Muscle layer of duodenum (tissue), 2 donors: ENCODE measurements around the gene TMEM60.

Experiments used
- H3K27ac ChIP-seq: one replicate; pipeline ENCODE4 v1.7.0; 2013; ENCODE audit warnings: mild to moderate bottlenecking, low read length
- H3K27me3 ChIP-seq: one replicate; pipeline ENCODE4 v1.7.0; 2013; ENCODE audit warnings: low read depth, mild to moderate bottlenecking, control low read depth, low read length
- H3K36me3 ChIP-seq, 2 donors: one replicate each; pipeline ENCODE4 v1.7.0; 2013; ENCODE audit warnings: low read length in 2 of 2, control low read depth in 1 of 2, mild to moderate bottlenecking in 1 of 2; ENCODE audit not compliant: insufficient read depth in 2 of 2, control insufficient read depth in 1 of 2
- H3K4me1 ChIP-seq, 2 donors: one replicate each; pipeline ENCODE4 v1.7.0; 2013; ENCODE audit warnings: low read length in 2 of 2, mild to moderate bottlenecking in 2 of 2, control low read depth in 1 of 2, moderate library complexity in 1 of 2; ENCODE audit not compliant: insufficient read depth in 2 of 2, control insufficient read depth in 1 of 2
- H3K4me3 ChIP-seq, 2 donors: one replicate each; pipeline ENCODE4 v1.7.0; 2013; ENCODE audit warnings: low read length in 2 of 2, low read depth in 1 of 2, mild to moderate bottlenecking in 1 of 2
- H3K9me3 ChIP-seq, 2 donors: one replicate each; pipeline ENCODE4 v1.7.0; 2013; ENCODE audit warnings: low read length in 2 of 2, control low read depth in 1 of 2, mild to moderate bottlenecking in 1 of 2; ENCODE audit not compliant: control insufficient read depth in 1 of 2
- donor health status: healthy.

TMEM60 gene

DNA sequence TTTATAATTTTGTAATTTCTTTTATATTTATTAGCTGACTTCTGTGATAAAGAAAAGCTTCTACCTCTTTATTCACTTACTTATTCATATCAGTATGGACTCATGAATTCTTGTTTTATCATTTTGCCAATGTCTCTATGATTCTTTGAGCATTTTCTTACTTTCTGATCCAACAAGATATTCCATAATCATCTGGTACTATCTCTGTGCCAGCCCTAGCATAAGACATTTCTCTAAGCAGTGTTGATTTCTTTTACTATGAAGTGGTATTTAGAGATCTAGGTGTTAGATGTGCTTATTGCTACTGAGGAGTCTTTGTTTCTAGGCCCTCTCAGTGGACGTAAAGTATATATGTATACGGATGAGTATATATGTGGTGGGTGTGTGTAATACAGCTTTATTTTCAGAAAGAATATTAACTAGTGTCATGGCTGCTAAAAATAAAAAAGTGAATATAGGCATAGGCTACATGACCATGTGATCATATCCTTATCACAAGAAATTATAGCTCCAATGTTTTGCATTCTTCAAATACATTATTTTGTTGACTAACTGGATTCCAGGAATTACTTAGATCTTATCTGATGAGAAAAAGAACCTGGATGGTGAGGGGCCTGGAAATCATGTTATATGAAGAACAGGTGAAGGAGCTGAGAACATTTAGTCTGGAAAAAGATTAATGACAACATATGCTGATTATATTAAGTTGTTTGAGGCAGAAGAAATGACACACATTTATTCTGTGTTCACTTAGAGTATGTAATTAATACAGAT is 13.5 kb upstream of the TMEM60 start:
- Histone ChIP-seq H3K9me3 (peaks cover 0 to 15% of the 10 kb centered on the region in 2 donors), H3K27me3 (no peaks in the 10 kb centered on the region), H3K4me3 (no peak overlapping the region), H3K4me1 (no peaks in the 10 kb centered on the region), H3K36me3 (peaks cover 0 to 3% of the 10 kb centered on the region in 2 donors), H3K27ac (no peak overlapping the region)

DNA sequence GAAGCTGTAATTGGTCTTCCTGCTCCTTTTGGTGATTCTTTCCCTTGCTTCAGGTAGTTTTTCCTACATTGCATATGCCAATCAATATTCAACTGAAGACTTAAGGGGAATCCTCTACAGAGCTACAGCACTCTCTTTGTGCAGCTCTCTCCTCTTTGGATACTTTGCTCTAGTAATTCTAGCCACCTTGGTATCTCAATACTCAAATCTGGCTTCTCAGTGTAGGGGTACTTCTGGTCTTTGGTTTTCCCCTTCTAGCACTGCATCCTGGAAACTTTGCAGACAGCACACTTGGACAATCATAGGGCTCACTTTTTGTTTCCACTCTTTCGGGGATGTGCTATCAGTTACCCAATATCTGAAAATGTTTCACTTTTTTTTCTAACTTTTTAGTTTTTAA is 10.3 kb upstream of the TMEM60 start:
- H3K9me3 ChIP-seq, result peaks cover 0 to 19% of the 10 kb centered on the region in 2 donors
- no peaks in the 10 kb centered on the region for H3K36me3 ChIP-seq
- H3K4me3 ChIP-seq, result no peak overlapping the region
- H3K27me3 ChIP-seq, result no peaks in the 10 kb centered on the region
- no peak overlapping the region for H3K27ac ChIP-seq
- no peaks in the 10 kb centered on the region for H3K4me1 ChIP-seq

- peaks cover 0 to 19% of the 10 kb centered on the region in 2 donors for H3K9me3 ChIP-seq
- no peak overlapping the region for H3K4me3 ChIP-seq
- no peaks in the 10 kb centered on the region for H3K36me3 ChIP-seq
- H3K4me1 ChIP-seq, result no peaks in the 10 kb centered on the region
- H3K27ac ChIP-seq, result no peak overlapping the region
- no peaks in the 10 kb centered on the region for H3K27me3 ChIP-seq
Measured at GRCh38 chr7:77806425-77806824, 8.2 kb upstream of the TMEM60 start.

- no peaks in the 10 kb centered on the region for H3K36me3 ChIP-seq
- no peak overlapping the region for H3K27ac ChIP-seq
- H3K4me1 ChIP-seq, result peaks cover 0 to 9% of the 10 kb centered on the region in 2 donors
- H3K9me3 ChIP-seq, result peaks cover 0 to 14% of the 10 kb centered on the region in 2 donors
- H3K27me3 ChIP-seq, result no peaks in the 10 kb centered on the region
- no peak overlapping the region for H3K4me3 ChIP-seq
Measured at GRCh38 chr7:77802557-77803405, 4.5 kb upstream of the TMEM60 start.

GRCh38 chr7:77800730-77801129 is 2.5 kb upstream of the TMEM60 start:
- Histone ChIP-seq H3K36me3 (no peaks in the 10 kb centered on the region), H3K9me3 (peaks cover 0 to under 1% of the 10 kb centered on the region in 2 donors), H3K4me1 (peaks cover 14 to 23% of the 10 kb centered on the region in 2 donors), H3K27ac (no peak overlapping the region), H3K27me3 (no peaks in the 10 kb centered on the region), H3K4me3 (no peak overlapping the region)

DNA sequence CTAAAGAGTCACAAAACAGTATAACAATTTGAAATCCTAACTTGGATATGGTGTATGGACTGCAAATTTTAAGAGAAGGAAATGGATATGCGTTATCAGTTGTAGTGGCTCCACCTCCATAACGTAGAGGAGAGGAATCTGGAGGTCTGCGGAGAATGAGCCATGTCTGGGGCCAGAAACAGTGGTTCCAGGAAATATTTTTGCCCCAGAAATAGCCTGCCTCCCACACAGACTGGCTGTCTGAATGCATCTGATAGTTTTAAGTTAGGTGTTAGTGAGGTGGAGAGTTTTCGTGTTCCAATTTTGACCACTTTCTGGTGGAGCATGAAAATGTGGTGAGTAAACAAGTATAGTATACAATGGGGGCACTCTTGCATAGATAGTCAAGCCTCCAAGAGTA is 1.9 kb upstream of the TMEM60 start:
- Histone ChIP-seq H3K36me3 (no peaks in the 10 kb centered on the region), H3K4me1 (peaks cover 14 to 23% of the 10 kb centered on the region in 2 donors), H3K27me3 (no peaks in the 10 kb centered on the region), H3K4me3 (peak overlapping the region in 1 of 2 donors; percentile 93), H3K27ac (no peak overlapping the region), H3K9me3 (no peaks in the 10 kb centered on the region)

GRCh38 chr7:77799078-77799964 is 1.1 kb upstream of the TMEM60 start:
- H3K4me1 ChIP-seq, result peaks cover 14 to 23% of the 10 kb centered on the region in 2 donors

DNA sequence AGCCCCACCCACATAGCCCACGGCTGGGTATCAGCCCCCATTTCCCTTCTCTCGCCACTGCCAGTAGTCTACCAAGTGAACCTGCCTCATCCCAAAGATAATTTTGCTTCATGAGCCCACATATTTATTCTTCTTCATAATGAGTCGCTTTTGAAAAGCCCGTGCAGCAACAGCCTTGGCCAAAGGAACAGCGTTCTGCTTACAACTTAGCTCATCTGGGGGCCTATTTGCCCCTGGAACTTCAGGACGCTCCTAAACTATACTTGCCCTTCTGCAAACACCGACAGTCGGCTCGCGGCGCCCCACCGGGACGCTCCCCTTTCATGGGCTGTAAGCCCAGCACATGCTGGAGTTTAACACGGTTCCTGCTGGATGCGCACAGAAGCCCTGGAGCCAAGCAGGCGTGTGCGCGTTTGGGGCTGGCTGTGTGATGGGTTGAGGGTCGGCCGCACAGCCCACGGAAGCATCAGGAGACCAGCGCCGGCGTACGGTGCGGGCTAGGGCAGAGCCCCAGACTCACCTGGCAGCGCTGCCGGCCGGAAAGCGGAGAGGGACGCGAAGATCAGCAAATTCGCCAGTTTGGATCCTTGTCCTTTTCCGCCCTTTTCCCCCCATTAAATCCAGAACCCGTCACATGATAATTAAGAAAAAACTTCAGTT is 370 bp downstream of the TMEM60 start:
- Histone ChIP-seq H3K27ac (peak overlapping the region; percentile 88), H3K4me1 (peaks cover 14 to 23% of the 10 kb centered on the region in 2 donors), H3K27me3 (no peaks in the 10 kb centered on the region), H3K4me3 (peak overlapping the region; percentile 83 to 93), H3K36me3 (peaks cover 5 to 6% of the 10 kb centered on the region in 2 donors), H3K9me3 (no peaks in the 10 kb centered on the region)

More at GRCh38 chr7:77799078-77799964, 1.1 kb upstream of the TMEM60 start:
- Histone ChIP-seq H3K4me3 (peak overlapping the region; percentile 83 to 93), H3K27ac (peak overlapping the region; percentile 55), H3K36me3 (no peaks in the 10 kb centered on the region), H3K27me3 (no peaks in the 10 kb centered on the region), H3K9me3 (no peaks in the 10 kb centered on the region)

DNA sequence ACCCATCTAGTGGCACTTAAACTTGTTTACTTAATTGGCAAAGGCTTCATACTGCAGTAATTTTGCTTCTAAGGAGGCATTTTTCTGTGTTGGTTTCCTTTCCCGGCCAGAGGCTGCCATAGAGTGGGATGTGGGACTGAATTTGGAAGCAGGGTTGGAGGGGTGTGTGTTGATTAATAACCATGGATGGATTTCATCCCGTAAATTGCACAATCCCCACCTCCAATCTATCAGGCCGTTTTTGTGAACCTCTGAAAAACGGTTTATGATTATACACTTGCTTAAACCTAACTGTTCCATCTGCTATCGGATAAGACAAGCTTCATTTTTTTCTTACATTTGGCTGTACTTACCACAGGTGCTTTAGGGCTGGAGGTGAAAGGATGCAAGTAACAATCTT is 1.3 kb downstream of the TMEM60 start:
- peak overlapping the region; percentile 88 for H3K27ac ChIP-seq
- peaks cover 14 to 23% of the 10 kb centered on the region in 2 donors for H3K4me1 ChIP-seq
- peaks cover 5 to 6% of the 10 kb centered on the region in 2 donors for H3K36me3 ChIP-seq
- H3K9me3 ChIP-seq, result no peaks in the 10 kb centered on the region
- H3K27me3 ChIP-seq, result no peaks in the 10 kb centered on the region
- peak overlapping the region; percentile 83 to 93 for H3K4me3 ChIP-seq

DNA sequence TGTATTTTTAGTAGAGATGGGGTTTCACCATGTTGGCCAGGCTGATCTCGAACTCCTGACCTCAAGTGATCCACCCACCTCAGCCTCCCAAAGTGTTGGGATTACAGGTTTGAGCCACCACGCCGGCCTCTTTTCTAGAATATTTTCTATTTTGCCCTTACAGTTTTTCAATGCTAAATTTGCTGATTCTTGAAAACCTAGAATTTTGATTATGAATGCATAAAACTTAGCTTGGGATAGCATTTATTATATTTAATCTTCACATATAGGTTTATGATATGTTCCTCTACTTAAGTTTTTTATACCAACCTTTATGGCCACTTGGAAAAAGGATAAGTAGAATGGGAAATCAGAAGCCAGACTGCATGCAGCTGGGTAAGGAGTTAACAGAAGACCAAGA is 2.1 kb downstream of the TMEM60 start:
- no peaks in the 10 kb centered on the region for H3K27me3 ChIP-seq
- H3K4me1 ChIP-seq, result peaks cover 14 to 23% of the 10 kb centered on the region in 2 donors
- H3K27ac ChIP-seq, result no peak overlapping the region
- peak overlapping the region; percentile 83 to 93 for H3K4me3 ChIP-seq
- no peaks in the 10 kb centered on the region for H3K9me3 ChIP-seq
- peaks cover 5 to 6% of the 10 kb centered on the region in 2 donors for H3K36me3 ChIP-seq
